Adrenal gland (tissue), 19 donors: Measurements from ENCODE around the gene KRTAP1-3. TPM values are rescaled to one million over a fixed set of nuclear protein-coding genes. Genes with fewer than 3 reads are reported as not detected.
"Not testable (repeated sequence)": the region's sequence is repeated elsewhere in the genome, so short reads cannot be mapped to it uniquely, and the experiment has no call there.

Experiments
- DNase-seq, 7 donors: peaks; one replicate each; pipeline ENCODE4 v3.0.0-alpha.2; 2019 to 2020
- H3K27ac ChIP-seq, 5 donors: fragments of 200-600 bp; sonication (generic) in 4 of 5; 1 replicate in 3 of 5; 2 replicates in 2 of 5; pipeline versions ENCODE4 v1.5.1 to v1.8.0; 2016 to 2020; ENCODE audit warnings: mild to moderate bottlenecking in 1 of 5
- H3K27me3 ChIP-seq: fragments of 200-600 bp; 2 replicates; pipeline ENCODE4 v1.8.0; 2021
- H3K36me3 ChIP-seq, 2 donors: fragments of 200-600 bp; replicated peaks in 1 of 2; 1 replicate in 1 of 2; 2 replicates in 1 of 2; pipeline versions ENCODE4 v1.5.1 to v1.8.0; 2018 to 2022
- H3K4me1 ChIP-seq, 2 donors: fragments of 200-600 bp; replicated peaks in 1 of 2; 1 replicate in 1 of 2; 2 replicates in 1 of 2; pipeline versions ENCODE4 v1.5.1 to v1.8.0; 2018 to 2021
- H3K4me3 ChIP-seq, 4 donors: fragments of 200-600 bp; sonication (generic) in 3 of 4; one replicate each; pipeline ENCODE4 v1.5.1; 2016 to 2018
- H3K9me3 ChIP-seq, 3 donors: fragments of 200-600 bp; sonication (generic) in 1 of 3; replicated peaks in 1 of 3; 1 replicate in 2 of 3; 2 replicates in 1 of 3; pipeline versions ENCODE4 v1.5.1 to v1.8.0; 2016 to 2021
- CTCF ChIP-seq, 6 experiments: fragments of 450-650 bp in 4 of 6; fragments of 200-600 bp in 2 of 6; sonication (generic) in 1 of 6; IDR thresholded peaks; 1 replicate in 5 of 6; 2 replicates in 1 of 6; pipeline versions ENCODE4 v1.5.1 to v1.8.0; 2016 to 2021; ENCODE audit warnings: antibody characterized with exemption in 6 of 6, mild to moderate bottlenecking in 2 of 6, moderate library complexity in 1 of 6
- POLR2A ChIP-seq, 2 donors: fragments of 450-650 bp; IDR thresholded peaks; one replicate each; pipeline ENCODE4 v1.6.1; 2017; ENCODE audit warnings: antibody characterized with exemption in 2 of 2, mild to moderate bottlenecking in 2 of 2, moderate library complexity in 1 of 2
- WGBS, 4 donors: extraction: QIAGEN DNeasy Blood & Tissue Kit in 2 of 4; methylation state at CpG; one replicate each; pipeline versions ENCODE4 v1.1.5 to v1.1.7; 2013 to 2017; 5-methylcytosine and 5-hydroxymethylcytosine counted together
- intact Hi-C, 2 donors: fragments of 100-400 bp; cut with DNase I; formaldehyde crosslinking; loops; one replicate each; pipeline versions ENCODE4 v1.14.1 to v1.15.0; 2022 to 2023
- long read RNA-seq, 10 donors: library from polyadenylated mRNA in 3 of 10; unstranded in 2 of 10; stranded (forward) in 1 of 10; transcript quantifications; one replicate each; pipeline ENCODE4 v2.0.0 and lab custom pipeline, GENCODE V29; 2021 to 2026
- polyA plus RNA-seq, 3 donors: library from polyadenylated mRNA; stranded (reverse); fragments of 200-250 nt in 2 of 3; fragments of 350-450 nt in 1 of 3; fragmentation: Illumina TruSeq in 1 of 3; extraction: RNeasy Lipid Tissue Mini Kit (QIAGEN cat#74804) in 1 of 3; gene quantifications; one replicate each; pipeline ENCODE4 v1.2.3, GENCODE V29; 2013 to 2014
- total RNA-seq, 9 donors: library from RNA; depleted of rRNA in 4 of 9; stranded (reverse); fragments of >200 nt in 4 of 9; fragments of 120-200 nt in 1 of 9; fragmentation: NEBNext Ultra II Directional in 1 of 9; extraction: Animal tissue kit (Norgen Biotek cat#: 25700) in 1 of 9; gene quantifications; one replicate each; pipeline versions ENCODE4 v1.1.0 to v1.2.4, GENCODE V29; 2013 to 2023
- donor health status: healthy with polysubstance abuse.
- donor health status: Bipolar disorder and iron deficiency.
- donor health status: DM: yes; HTN: yes; CAD: no.
- donor health status: DM: no; HTN: no; CAD: no.
- donor health status: DM: no; HTN: no; CAD: no.
- donor health status: DM: yes; HTN: yes; CAD: no.

Gene KRTAP1-3, protein sequence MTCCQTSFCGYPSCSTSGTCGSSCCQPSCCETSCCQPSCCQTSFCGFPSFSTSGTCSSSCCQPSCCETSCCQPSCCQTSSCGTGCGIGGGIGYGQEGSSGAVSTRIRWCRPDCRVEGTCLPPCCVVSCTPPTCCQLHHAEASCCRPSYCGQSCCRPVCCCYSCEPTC
- not detected for total RNA-seq
- not detected for polyA plus RNA-seq
- long read RNA-seq, donor 1, result 0 reads
- long read RNA-seq, donor 2, result 0 reads
- long read RNA-seq, donor 3, result 0 reads
- long read RNA-seq, donor 4, result 0 reads
- long read RNA-seq, donor 5, result 0 reads
- long read RNA-seq, donor 6, result 0 reads
- long read RNA-seq, donor 7, result 0 reads
- long read RNA-seq, donor 8, result 0 reads
- long read RNA-seq, donor 9, result 0 reads
- long read RNA-seq, donor 10, result 0 reads

DNA sequence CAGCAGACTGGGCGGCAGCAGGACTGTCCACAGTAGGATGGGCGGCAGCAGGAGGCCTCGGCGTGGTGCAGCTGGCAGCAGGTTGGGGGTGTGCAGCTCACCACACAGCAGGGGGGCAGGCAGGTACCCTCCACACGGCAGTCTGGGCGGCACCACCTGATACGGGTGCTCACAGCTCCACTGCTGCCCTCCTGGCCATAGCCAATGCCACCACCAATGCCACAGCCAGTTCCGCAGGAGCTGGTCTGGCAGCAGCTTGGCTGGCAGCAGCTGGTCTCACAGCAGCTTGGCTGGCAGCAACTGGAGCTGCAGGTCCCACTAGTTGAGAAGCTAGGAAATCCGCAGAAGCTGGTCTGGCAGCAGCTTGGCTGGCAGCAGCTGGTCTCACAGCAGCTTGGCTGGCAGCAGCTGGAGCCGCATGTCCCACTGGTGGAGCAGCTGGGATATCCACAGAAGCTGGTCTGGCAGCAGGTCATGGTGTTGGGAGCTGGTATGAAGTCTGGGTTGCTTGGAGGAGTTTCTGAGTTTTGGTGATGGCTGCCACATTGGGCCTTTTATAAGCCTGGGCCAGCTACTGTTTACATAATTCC, at the start of gene KRTAP1-3:
Gene KRTAP1-3 (minus strand): TSS at position 529 of the 590 bp plus-strand sequence. CDS start 53 bp downstream, at position 476.
- H3K27ac ChIP-seq, H3K4me1 ChIP-seq, H3K36me3 ChIP-seq, H3K4me3 ChIP-seq, DNase-seq, intact Hi-C loops, H3K9me3 ChIP-seq, H3K27me3 ChIP-seq: not testable (repeated sequence)
- 81 to 91% (median 87%) methylated on average over 4 to 10 of the region's 10 CpGs for WGBS, 4 donors

- H3K36me3 ChIP-seq, intact Hi-C loops, DNase-seq, H3K4me1 ChIP-seq, H3K9me3 ChIP-seq, H3K27ac ChIP-seq, H3K4me3 ChIP-seq, H3K27me3 ChIP-seq: not testable (repeated sequence)
- WGBS, 4 donors, result 71 to 81% (median 74%) methylated on average over 5 to 14 of the region's 14 CpGs
Measured at GRCh38 chr17:41084100-41084856, 49.6 kb upstream of the KRTAP1-3 start, which contains the start of gene KRTAP4-7. TSS of gene KRTAP4-7 (plus strand) at chr17:41084150. CDS start at chr17:41084207, 57 bp downstream.

DNA sequence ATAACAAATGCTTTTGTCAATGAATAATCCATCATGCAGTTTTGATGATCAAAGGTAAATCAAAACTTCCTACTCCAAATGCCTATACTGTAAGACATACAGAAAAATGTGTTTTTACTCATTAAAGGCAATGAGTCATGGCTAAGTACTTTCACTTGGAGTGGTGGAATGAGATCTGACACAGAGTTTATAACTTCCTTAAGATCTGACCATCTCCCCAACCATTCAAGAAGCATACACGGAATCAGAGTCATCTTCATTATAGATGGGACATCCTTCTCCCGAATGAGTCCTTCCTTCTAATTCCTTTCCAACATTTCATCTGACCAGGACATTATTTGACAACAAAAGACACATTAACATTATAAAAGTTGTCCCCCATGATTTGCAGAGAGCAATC, 48.8 kb upstream of the KRTAP1-3 start:
- intact Hi-C loops, H3K4me1 ChIP-seq, DNase-seq: not testable (repeated sequence)

GRCh38 chr17:41082626-41083025, 48.0 kb upstream of the KRTAP1-3 start:
- Histone ChIP-seq H3K27me3 (no peaks in the 10 kb centered on the region), H3K27ac (no peak overlapping the region), H3K4me3 (no peak overlapping the region), H3K9me3 (no peaks in the 10 kb centered on the region), H3K36me3 (no peaks in the 10 kb centered on the region), H3K4me1 (no peaks in the 10 kb centered on the region)
- 44 to 63% (median 52%) methylated on average over 3 to 4 of the region's 4 CpGs for WGBS, 4 donors
- intact Hi-C loops, result no loop called here
- TF ChIP-seq POLR2A (IDR thresholded peaks at IDR 0.05) (no peak), CTCF (IDR thresholded peaks at IDR 0.05) (no peak)
- no peak for DNase-seq

More for the DNA sequence above, 48.8 kb upstream of the KRTAP1-3 start:
- not testable (repeated sequence) for H3K4me3 ChIP-seq, H3K27me3 ChIP-seq, H3K36me3 ChIP-seq, H3K9me3 ChIP-seq, H3K27ac ChIP-seq
- WGBS, 4 donors, result 68 to 87% (median 78%) methylated on average over 2 of the region's 2 CpGs

- H3K36me3 ChIP-seq, result no peaks in the 10 kb centered on the region
- no peaks in the 10 kb centered on the region for H3K9me3 ChIP-seq
Measured at GRCh38 chr17:41076788-41077187, 42.1 kb upstream of the KRTAP1-3 start.

More at GRCh38 chr17:41076788-41077187, 42.1 kb upstream of the KRTAP1-3 start:
- H3K4me1 ChIP-seq, result no peaks in the 10 kb centered on the region
- intact Hi-C loops, result no loop called here
- H3K27ac ChIP-seq, result no peak overlapping the region
- no peak for DNase-seq
- H3K4me3 ChIP-seq, result no peak overlapping the region
- no peaks in the 10 kb centered on the region for H3K27me3 ChIP-seq
- TF ChIP-seq CTCF (IDR thresholded peaks at IDR 0.05) (no peak), POLR2A (IDR thresholded peaks at IDR 0.05) (no peak)
